ENCODE measurements around the gene BCOR. TPM values are rescaled to one million over a fixed set of nuclear protein-coding genes. Genes with fewer than 3 reads are reported as not detected.
A peak's percentile ranks its signal among the peaks of the same experiment; 100 is the strongest.

BCOR gene
- polyA plus RNA-seq, 1 of the 3 experiments (the other 2 are of a cell fraction) = 8.8 TPM

DNA sequence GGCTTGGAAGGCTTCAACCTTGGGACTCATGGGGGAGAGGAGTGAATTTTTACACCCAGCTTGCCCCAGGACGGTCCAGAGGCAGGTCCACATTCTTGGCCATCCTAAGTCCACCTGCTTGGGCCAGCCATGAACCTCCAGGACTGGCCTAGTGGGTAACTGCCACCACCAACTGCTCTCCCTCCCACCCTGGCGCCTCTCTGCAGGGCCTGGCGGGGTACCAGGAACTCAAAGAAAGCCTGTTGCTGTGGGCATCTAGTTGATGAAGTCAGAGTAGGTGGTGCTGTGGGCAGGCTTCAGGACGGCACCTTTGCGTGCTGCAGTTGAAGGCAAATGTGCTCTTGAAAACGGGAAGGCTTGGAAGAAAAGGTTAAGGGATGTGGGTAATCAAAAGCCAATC, 12.0 kb downstream of the BCOR start:
- H3K27me3 ChIP-seq (ENCODE audit: insufficient read depth) = peaks cover 9% of the 10 kb centered on the region; the same call in 1 of the 2 replicates
- no peak for TF ChIP-seq MEF2A (IDR thresholded peaks at IDR 0.05; ENCODE audit: borderline replicate concordance, low read depth)
- TF ChIP-seq SMC3 (IDR thresholded peaks at IDR 0.05; ENCODE audit: low read depth, low read length) = no peak
- TF ChIP-seq MXI1 (IDR thresholded peaks at IDR 0.05; ENCODE audit: low read depth, low read length) = no peak
- no peak for TF ChIP-seq JUND (IDR thresholded peaks at IDR 0.05)
- no peak for TF ChIP-seq NFIC (IDR thresholded peaks at IDR 0.05; ENCODE audit: borderline replicate concordance)
- no peak for TF ChIP-seq GATA2 (CRISPR knock-in tag; IDR thresholded peaks at IDR 0.05)
- TF ChIP-seq, protein P1, sequence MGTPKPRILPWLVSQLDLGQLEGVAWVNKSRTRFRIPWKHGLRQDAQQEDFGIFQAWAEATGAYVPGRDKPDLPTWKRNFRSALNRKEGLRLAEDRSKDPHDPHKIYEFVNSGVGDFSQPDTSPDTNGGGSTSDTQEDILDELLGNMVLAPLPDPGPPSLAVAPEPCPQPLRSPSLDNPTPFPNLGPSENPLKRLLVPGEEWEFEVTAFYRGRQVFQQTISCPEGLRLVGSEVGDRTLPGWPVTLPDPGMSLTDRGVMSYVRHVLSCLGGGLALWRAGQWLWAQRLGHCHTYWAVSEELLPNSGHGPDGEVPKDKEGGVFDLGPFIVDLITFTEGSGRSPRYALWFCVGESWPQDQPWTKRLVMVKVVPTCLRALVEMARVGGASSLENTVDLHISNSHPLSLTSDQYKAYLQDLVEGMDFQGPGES (IDR thresholded peaks at IDR 0.05; ENCODE audit: low read depth, low read length) = no peak
- peaks cover 97% of the 10 kb centered on the region for H3K79me2 ChIP-seq (ENCODE audit: insufficient read depth)
- POLR2A ChIA-PET = interaction anchor here (0.9 kb wide), 1 partner anchor 67 kb away, joined by 3 read pairs; no protein-coding TSS in a partner anchor
- H3K4me2 ChIP-seq = peak overlapping the region; percentile 40; the same call in 1 of the 2 replicates
- no peaks in the 10 kb centered on the region for H3K9me2 ChIP-seq
- H3K36me3 ChIP-seq (replicated peaks in 1 of 2; ENCODE audit: control insufficient read depth in 1 of 2, insufficient read depth in 2 of 2, low read length in 1 of 2) = no peaks in the 10 kb centered on the region
- DNase-seq = no peak
- 70% methylated on average over 2 of the region's 6 CpGs for WGBS (ENCODE audit: low lambda C conversion rate)
- H3F3A ChIP-seq (replicated peaks; ENCODE audit: insufficient read depth) = peaks cover 3% of the 10 kb centered on the region
- H3K4me3 ChIP-seq (ENCODE audit: low read depth in 2 of 2, low read length in 1 of 2) = no peak overlapping the region
- H3K27ac ChIP-seq (ENCODE audit: low read depth in 2 of 2, low read length in 1 of 2) = peak overlapping the region in 1 of 2 experiments; percentile 29; a peak in 2 of 4 replicates
- H3K4me1 ChIP-seq (ENCODE audit: control insufficient read depth in 1 of 2, insufficient read depth in 2 of 2, low read depth in 1 of 2, low read length in 1 of 2) = peaks cover 19 to 79% of the 10 kb centered on the region in 2 experiments; a peak in 3 of 4 replicates
- H4K20me1 ChIP-seq (ENCODE audit: insufficient read depth) = peaks cover 80% of the 10 kb centered on the region
- CTCF ChIA-PET = interaction anchor here (0.8 kb wide), 1 partner anchor 229 kb away, joined by 3 read pairs; no protein-coding TSS in a partner anchor
- H2AFZ ChIP-seq (ENCODE audit: low read depth) = no peak overlapping the region
- H3K9me3 ChIP-seq = no peaks in the 10 kb centered on the region
- H3K9ac ChIP-seq = no peak overlapping the region

DNA sequence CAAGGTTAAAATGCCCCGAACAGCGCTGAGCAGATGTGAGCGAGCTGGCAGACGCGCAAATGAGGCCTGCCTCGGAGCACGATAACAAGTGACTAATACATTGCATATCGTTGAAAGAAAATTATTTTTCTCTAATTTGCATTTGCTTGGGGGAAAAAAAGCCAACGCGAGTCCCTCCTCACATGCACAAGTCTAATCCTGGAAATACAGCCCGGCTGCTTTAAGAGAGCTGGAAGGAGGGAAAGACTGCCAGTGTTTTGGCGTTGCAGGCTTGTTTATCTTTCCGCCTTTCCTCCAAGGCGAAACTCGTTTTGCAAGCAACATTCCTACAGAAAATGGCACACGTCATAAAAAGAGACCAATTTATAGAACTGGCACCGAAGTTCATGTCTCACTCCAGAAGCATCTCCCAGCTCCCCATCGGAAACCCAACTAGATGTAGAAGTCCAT, 12.6 kb downstream of the BCOR start:
- Histone ChIP-seq H3K27ac (ENCODE audit: low read depth in 2 of 2, low read length in 1 of 2) (peak overlapping the region; percentile 28 to 29; a peak in 3 of 4 replicates), H3K36me3 (replicated peaks in 1 of 2; ENCODE audit: control insufficient read depth in 1 of 2, insufficient read depth in 2 of 2, low read length in 1 of 2) (no peaks in the 10 kb centered on the region), H3K27me3 (ENCODE audit: insufficient read depth) (peaks cover 9% of the 10 kb centered on the region; the same call in 1 of the 2 replicates), H3F3A (replicated peaks; ENCODE audit: insufficient read depth) (peaks cover 3% of the 10 kb centered on the region), H4K20me1 (ENCODE audit: insufficient read depth) (peaks cover 84% of the 10 kb centered on the region), H3K79me2 (ENCODE audit: insufficient read depth) (peaks cover 97% of the 10 kb centered on the region), H3K9me3 (no peaks in the 10 kb centered on the region), H2AFZ (ENCODE audit: low read depth) (no peak overlapping the region), H3K4me2 (peak overlapping the region; percentile 40; the same call in 1 of the 2 replicates), H3K4me1 (ENCODE audit: control insufficient read depth in 1 of 2, insufficient read depth in 2 of 2, low read depth in 1 of 2, low read length in 1 of 2) (peaks cover 19 to 79% of the 10 kb centered on the region in 2 experiments; a peak in 3 of 4 replicates), H3K4me3 (ENCODE audit: low read depth in 2 of 2, low read length in 1 of 2) (no peak overlapping the region), H3K9ac (no peak overlapping the region), H3K9me2 (no peaks in the 10 kb centered on the region)
- 26% methylated on average over 18 of the region's 18 CpGs for WGBS (ENCODE audit: low lambda C conversion rate)
- POLR2A ChIA-PET = no interaction called here
- CTCF ChIA-PET = interaction anchor here (0.6 kb wide), 1 partner anchor 37 kb away, joined by 3 read pairs; no protein-coding TSS in a partner anchor
- no peak for TF ChIP-seq FOSL2 (IDR thresholded peaks at IDR 0.05; ENCODE audit: borderline replicate concordance, low read depth)
- no peak for TF ChIP-seq NFIC (IDR thresholded peaks at IDR 0.05; ENCODE audit: borderline replicate concordance)
- TF ChIP-seq, protein P2, sequence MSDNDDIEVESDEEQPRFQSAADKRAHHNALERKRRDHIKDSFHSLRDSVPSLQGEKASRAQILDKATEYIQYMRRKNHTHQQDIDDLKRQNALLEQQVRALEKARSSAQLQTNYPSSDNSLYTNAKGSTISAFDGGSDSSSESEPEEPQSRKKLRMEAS (IDR thresholded peaks at IDR 0.05; ENCODE audit: low read depth) = no peak
- TF ChIP-seq GABPA (IDR thresholded peaks at IDR 0.05; ENCODE audit: low read depth) = no peak
- no peak for DNase-seq
